Measurements from ENCODE around the gene RNF39. TPM values are rescaled to one million over a fixed set of nuclear protein-coding genes. Genes with fewer than 3 reads are reported as not detected.

Gene RNF39
- total and polyA plus RNA-seq, 2 of the 13 experiments (the other 11 are each of a cell fraction or from before 2014, with no cell fraction given), result 0.13 to 1.8 TPM

DNA sequence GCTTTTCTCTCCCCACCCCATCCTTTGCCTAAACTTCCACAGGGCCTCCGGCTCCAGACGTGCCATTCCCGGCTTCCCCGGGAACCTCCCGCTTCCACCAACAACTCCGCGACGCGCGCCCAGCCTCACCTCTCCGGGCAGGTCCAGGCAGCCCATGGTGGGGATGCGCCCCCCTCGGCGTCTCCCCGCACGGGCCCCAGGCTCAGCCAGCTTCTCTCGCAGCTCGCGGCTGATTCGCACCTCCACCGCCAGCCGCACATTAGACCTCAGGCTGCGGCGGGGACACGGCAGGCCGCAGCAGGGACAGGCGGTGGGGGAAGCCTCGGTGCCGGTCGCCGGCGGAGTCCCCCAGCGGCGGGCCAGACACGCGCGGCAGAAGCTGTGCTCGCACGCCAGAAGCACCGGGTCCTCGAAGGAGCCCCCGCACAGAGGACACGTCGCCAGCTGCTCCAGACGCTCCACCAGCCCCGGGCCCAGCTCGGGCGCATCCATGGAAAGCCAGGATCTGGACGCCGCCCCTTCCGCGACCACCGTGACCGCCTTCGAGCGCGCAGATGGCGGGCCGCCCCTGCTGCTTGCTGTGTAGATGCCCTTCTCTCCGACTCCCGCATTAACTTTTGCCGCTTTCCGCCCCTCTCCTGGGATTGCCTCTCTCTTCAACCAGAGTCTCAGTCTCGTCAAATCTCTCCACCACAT lies at the start of gene RNF39 (continued):
- 0 out of 4 replicates have a peak, but pooled peaks of 1 of the 2 experiments have one; percentile 20 for TF ChIP-seq KLF16 (CRISPR knock-in tag; IDR thresholded peaks at IDR 0.05)
- TF ChIP-seq ZNF501 (CRISPR knock-in tag; IDR thresholded peaks at IDR 0.05), result peak; percentile 46; the same call in 1 of the 2 replicates
- peak; percentile 96 for TF ChIP-seq ZNF687 (CRISPR knock-in tag; IDR thresholded peaks at IDR 0.05)
- TF ChIP-seq ZMYM3 (CRISPR knock-in tag; IDR thresholded peaks at IDR 0.05), result no peak; the same call in 1 of the 2 replicates
- TF ChIP-seq ZGPAT (CRISPR knock-in tag; IDR thresholded peaks at IDR 0.05), result peak; percentile 41; the same call in 1 of the 2 replicates
- TF ChIP-seq, protein P1, sequence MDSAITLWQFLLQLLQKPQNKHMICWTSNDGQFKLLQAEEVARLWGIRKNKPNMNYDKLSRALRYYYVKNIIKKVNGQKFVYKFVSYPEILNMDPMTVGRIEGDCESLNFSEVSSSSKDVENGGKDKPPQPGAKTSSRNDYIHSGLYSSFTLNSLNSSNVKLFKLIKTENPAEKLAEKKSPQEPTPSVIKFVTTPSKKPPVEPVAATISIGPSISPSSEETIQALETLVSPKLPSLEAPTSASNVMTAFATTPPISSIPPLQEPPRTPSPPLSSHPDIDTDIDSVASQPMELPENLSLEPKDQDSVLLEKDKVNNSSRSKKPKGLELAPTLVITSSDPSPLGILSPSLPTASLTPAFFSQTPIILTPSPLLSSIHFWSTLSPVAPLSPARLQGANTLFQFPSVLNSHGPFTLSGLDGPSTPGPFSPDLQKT (CRISPR knock-in tag; IDR thresholded peaks at IDR 0.05; ENCODE audit: borderline replicate concordance), result 0 out of 2 replicates have a peak, but pooled peaks have one; percentile 22
- no peak for TF ChIP-seq PCBP1 (IDR thresholded peaks at IDR 0.05; ENCODE audit: borderline replicate concordance, low read depth, low read length)
- TF ChIP-seq PHF8 (CRISPR knock-in tag; IDR thresholded peaks at IDR 0.05), result peak; percentile 35; the same call in 1 of the 2 replicates
- TF ChIP-seq PAWR (CRISPR knock-in tag; IDR thresholded peaks at IDR 0.05; ENCODE audit: borderline replicate concordance), result no peak
- 0 out of 2 replicates have a peak, but pooled peaks have one; percentile 23 for TF ChIP-seq POGZ (CRISPR knock-in tag; IDR thresholded peaks at IDR 0.05)
- peak; percentile 56; the same call in 1 of the 2 replicates for TF ChIP-seq NFKB2 (CRISPR knock-in tag; IDR thresholded peaks at IDR 0.05; ENCODE audit: borderline replicate concordance)
- TF ChIP-seq ZNF672 (CRISPR knock-in tag; IDR thresholded peaks at IDR 0.05), result no peak
- TF ChIP-seq, protein P2, sequence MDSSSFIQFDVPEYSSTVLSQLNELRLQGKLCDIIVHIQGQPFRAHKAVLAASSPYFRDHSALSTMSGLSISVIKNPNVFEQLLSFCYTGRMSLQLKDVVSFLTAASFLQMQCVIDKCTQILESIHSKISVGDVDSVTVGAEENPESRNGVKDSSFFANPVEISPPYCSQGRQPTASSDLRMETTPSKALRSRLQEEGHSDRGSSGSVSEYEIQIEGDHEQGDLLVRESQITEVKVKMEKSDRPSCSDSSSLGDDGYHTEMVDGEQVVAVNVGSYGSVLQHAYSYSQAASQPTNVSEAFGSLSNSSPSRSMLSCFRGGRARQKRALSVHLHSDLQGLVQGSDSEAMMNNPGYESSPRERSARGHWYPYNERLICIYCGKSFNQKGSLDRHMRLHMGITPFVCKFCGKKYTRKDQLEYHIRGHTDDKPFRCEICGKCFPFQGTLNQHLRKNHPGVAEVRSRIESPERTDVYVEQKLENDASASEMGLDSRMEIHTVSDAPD (CRISPR knock-in tag; IDR thresholded peaks at IDR 0.05), result no peak; the same call in 1 of the 2 replicates
- TF ChIP-seq ARID2 (CRISPR knock-in tag; IDR thresholded peaks at IDR 0.05; ENCODE audit: borderline replicate concordance), result peak; percentile 89; the same call in 1 of the 2 replicates
- no peak for TF ChIP-seq NFIC (IDR thresholded peaks at IDR 0.05; ENCODE audit: low read length)
- peak; percentile 87; the same call in 1 of the 2 replicates for TF ChIP-seq ZFP82 (CRISPR knock-in tag; IDR thresholded peaks at IDR 0.05; ENCODE audit: borderline replicate concordance)
- TF ChIP-seq ZNF850 (CRISPR knock-in tag; conservative IDR thresholded peaks at IDR 0.05), result no peak; the same call in 1 of the 2 replicates
- peak; percentile 91; the same call in 1 of the 2 replicates for TF ChIP-seq MTF2 (CRISPR knock-in tag; IDR thresholded peaks at IDR 0.05; ENCODE audit: borderline replicate concordance)

Data from HepG2 (cell line).